ENCODE results near the gene APOB. TPM values are rescaled to one million over a fixed set of nuclear protein-coding genes. Genes with fewer than 3 reads are reported as not detected.
A peak's percentile ranks its signal among the peaks of the same experiment; 100 is the strongest.

APOB gene
- total and polyA plus RNA-seq, 2 of the 13 experiments (the other 11 are each of a cell fraction or from before 2014, with no cell fraction given): 1,569 to 2,515 TPM

DNA sequence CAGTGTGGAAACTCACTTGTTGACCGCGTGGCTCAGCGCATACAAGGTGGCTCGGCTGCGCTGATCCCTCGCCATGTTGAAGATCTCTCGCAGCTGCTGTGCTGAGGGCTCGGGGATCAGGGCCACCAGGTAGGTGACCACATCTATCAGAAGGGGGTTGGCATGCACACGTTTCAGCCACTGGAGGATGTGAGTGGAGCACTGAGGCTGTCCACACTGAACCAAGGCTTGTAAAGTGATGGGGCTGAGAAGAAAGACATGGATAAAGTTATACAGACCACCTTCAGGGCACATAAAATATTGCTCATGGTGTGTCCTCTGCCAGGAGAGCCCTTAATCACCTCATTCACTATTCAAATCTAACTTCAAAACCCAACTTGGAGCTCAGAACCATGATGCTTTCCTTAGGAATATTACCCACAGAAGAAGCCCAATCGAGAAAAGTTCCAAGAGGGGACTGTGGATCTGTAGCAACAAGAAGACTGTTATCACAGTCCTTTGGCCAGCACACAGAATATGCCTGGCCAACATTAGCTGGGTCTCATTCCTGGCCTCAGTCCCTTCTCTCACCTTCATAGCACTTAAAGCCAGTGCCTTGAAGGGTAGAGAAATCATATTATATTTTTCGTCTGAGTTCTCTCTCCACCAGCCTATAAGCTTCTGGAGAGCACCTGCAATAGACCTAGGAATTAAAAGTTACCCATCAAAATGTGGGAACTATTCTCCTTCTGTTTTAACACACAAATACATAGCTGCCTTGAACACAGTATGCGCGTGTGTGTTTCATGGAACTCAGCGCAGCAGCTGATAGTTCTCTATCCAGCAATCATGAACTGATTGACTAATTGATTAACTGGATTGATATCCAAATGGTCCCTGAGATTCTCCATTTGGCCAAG lies 11.3 kb downstream of the APOB start (continued):
- TF ChIP-seq DR1 (CRISPR knock-in tag; IDR thresholded peaks at IDR 0.05): no peak
- TF ChIP-seq, protein P1, sequence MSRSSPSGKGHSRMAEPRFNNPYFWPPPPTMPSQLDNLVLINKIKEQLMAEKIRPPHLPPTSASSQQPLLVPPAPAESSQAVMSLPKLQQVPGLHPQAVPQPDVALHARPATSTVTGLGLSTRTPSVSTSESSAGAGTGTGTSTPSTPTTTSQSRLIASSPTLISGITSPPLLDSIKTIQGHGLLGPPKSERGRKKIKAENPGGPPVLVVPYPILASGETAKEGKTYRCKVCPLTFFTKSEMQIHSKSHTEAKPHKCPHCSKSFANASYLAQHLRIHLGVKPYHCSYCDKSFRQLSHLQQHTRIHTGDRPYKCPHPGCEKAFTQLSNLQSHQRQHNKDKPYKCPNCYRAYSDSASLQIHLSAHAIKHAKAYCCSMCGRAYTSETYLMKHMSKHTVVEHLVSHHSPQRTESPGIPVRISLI (CRISPR knock-in tag; IDR thresholded peaks at IDR 0.05; ENCODE audit: borderline replicate concordance): no peak
- TF ChIP-seq NFE2L2 (IDR thresholded peaks at IDR 0.05; ENCODE audit: low read length): no peak
- no peak for TF ChIP-seq TBP (CRISPR knock-in tag; IDR thresholded peaks at IDR 0.05)
- TF ChIP-seq ZNF124 (CRISPR knock-in tag; IDR thresholded peaks at IDR 0.05): 0 out of 2 replicates have a peak, but pooled peaks have one; percentile 51
- no peak for TF ChIP-seq HOXD1 (CRISPR knock-in tag; IDR thresholded peaks at IDR 0.05)
- TF ChIP-seq, protein P2, sequence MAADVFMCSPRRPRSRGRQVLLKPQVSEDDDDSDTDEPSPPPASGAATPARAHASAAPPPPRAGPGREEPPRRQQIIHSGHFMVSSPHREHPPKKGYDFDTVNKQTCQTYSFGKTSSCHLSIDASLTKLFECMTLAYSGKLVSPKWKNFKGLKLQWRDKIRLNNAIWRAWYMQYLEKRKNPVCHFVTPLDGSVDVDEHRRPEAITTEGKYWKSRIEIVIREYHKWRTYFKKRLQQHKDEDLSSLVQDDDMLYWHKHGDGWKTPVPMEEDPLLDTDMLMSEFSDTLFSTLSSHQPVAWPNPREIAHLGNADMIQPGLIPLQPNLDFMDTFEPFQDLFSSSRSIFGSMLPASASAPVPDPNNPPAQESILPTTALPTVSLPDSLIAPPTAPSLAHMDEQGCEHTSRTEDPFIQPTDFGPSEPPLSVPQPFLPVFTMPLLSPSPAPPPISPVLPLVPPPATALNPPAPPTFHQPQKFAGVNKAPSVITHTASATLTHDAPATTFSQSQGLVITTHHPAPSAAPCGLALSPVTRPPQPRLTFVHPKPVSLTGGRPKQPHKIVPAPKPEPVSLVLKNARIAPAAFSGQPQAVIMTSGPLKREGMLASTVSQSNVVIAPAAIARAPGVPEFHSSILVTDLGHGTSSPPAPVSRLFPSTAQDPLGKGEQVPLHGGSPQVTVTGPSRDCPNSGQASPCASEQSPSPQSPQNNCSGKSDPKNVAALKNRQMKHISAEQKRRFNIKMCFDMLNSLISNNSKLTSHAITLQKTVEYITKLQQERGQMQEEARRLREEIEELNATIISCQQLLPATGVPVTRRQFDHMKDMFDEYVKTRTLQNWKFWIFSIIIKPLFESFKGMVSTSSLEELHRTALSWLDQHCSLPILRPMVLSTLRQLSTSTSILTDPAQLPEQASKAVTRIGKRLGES (CRISPR knock-in tag; IDR thresholded peaks at IDR 0.05; ENCODE audit: borderline replicate concordance): no peak
- no peak for TF ChIP-seq ZNF431 (CRISPR knock-in tag; IDR thresholded peaks at IDR 0.05; ENCODE audit: borderline replicate concordance, low read depth)
- TF ChIP-seq FOXA3 (CRISPR knock-in tag; IDR thresholded peaks at IDR 0.05): no peak
- no peak for TF ChIP-seq HMGA1 (CRISPR knock-in tag; conservative IDR thresholded peaks at IDR 0.05)
- TF ChIP-seq, protein P3, sequence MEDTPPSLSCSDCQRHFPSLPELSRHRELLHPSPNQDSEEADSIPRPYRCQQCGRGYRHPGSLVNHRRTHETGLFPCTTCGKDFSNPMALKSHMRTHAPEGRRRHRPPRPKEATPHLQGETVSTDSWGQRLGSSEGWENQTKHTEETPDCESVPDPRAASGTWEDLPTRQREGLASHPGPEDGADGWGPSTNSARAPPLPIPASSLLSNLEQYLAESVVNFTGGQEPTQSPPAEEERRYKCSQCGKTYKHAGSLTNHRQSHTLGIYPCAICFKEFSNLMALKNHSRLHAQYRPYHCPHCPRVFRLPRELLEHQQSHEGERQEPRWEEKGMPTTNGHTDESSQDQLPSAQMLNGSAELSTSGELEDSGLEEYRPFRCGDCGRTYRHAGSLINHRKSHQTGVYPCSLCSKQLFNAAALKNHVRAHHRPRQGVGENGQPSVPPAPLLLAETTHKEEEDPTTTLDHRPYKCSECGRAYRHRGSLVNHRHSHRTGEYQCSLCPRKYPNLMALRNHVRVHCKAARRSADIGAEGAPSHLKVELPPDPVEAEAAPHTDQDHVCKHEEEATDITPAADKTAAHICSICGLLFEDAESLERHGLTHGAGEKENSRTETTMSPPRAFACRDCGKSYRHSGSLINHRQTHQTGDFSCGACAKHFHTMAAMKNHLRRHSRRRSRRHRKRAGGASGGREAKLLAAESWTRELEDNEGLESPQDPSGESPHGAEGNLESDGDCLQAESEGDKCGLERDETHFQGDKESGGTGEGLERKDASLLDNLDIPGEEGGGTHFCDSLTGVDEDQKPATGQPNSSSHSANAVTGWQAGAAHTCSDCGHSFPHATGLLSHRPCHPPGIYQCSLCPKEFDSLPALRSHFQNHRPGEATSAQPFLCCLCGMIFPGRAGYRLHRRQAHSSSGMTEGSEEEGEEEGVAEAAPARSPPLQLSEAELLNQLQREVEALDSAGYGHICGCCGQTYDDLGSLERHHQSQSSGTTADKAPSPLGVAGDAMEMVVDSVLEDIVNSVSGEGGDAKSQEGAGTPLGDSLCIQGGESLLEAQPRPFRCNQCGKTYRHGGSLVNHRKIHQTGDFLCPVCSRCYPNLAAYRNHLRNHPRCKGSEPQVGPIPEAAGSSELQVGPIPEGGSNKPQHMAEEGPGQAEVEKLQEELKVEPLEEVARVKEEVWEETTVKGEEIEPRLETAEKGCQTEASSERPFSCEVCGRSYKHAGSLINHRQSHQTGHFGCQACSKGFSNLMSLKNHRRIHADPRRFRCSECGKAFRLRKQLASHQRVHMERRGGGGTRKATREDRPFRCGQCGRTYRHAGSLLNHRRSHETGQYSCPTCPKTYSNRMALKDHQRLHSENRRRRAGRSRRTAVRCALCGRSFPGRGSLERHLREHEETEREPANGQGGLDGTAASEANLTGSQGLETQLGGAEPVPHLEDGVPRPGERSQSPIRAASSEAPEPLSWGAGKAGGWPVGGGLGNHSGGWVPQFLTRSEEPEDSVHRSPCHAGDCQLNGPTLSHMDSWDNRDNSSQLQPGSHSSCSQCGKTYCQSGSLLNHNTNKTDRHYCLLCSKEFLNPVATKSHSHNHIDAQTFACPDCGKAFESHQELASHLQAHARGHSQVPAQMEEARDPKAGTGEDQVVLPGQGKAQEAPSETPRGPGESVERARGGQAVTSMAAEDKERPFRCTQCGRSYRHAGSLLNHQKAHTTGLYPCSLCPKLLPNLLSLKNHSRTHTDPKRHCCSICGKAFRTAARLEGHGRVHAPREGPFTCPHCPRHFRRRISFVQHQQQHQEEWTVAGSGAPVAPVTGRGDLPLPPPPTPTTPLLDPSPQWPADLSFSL (CRISPR knock-in tag; IDR thresholded peaks at IDR 0.05): no peak
- no peak for TF ChIP-seq CC2D1A (CRISPR knock-in tag; IDR thresholded peaks at IDR 0.05)
- no peak for TF ChIP-seq ERF (CRISPR knock-in tag; IDR thresholded peaks at IDR 0.05)
- no peak for TF ChIP-seq ZNF569 (CRISPR knock-in tag; IDR thresholded peaks at IDR 0.05; ENCODE audit: borderline replicate concordance)
- no peak for TF ChIP-seq ZNF234 (CRISPR knock-in tag; conservative IDR thresholded peaks at IDR 0.05)
- TF ChIP-seq SOX6 (IDR thresholded peaks at IDR 0.05): no peak
- TF ChIP-seq SOX6 (CRISPR knock-in tag; IDR thresholded peaks at IDR 0.05): no peak
- TF ChIP-seq ZMYM2 (CRISPR knock-in tag; IDR thresholded peaks at IDR 0.05): no peak
- no peak for TF ChIP-seq NFKB2 (CRISPR knock-in tag; IDR thresholded peaks at IDR 0.05; ENCODE audit: borderline replicate concordance)

All from HepG2 (cell line).